HEK293T (cell line): Measurements from ENCODE around the gene NME8.

Source experiments
- ARNT ChIP-seq: fragments of 450-650 bp; IDR thresholded peaks from 2 replicates; pipeline ENCODE4 v1.6.1; 2017; ENCODE audit warnings: mild to moderate bottlenecking
- BHLHE40 ChIP-seq: fragments of 450-650 bp; IDR thresholded peaks from 2 replicates; pipeline ENCODE4 v1.6.1; 2016; ENCODE audit warnings: mild to moderate bottlenecking, moderate library complexity, borderline replicate concordance
- CTBP1 ChIP-seq: fragments of 450-650 bp; IDR thresholded peaks from 2 replicates; pipeline ENCODE4 v1.6.1; 2016; ENCODE audit warnings: borderline replicate concordance
- ELF4 ChIP-seq: fragments of 450-650 bp; IDR thresholded peaks from 2 replicates; pipeline ENCODE4 v1.6.1; 2017; ENCODE audit warnings: antibody characterized with exemption
- FOXM1 ChIP-seq: fragments of 450-650 bp; IDR thresholded peaks from 2 replicates; pipeline ENCODE4 v1.6.1; 2017; ENCODE audit warnings: mild to moderate bottlenecking, borderline replicate concordance
- HDGF ChIP-seq: fragments of 450-650 bp; IDR thresholded peaks from 2 replicates; pipeline ENCODE4 v1.6.1; 2017; ENCODE audit warnings: antibody characterized with exemption, borderline replicate concordance
- L3MBTL2 ChIP-seq: fragments of 450-650 bp; conservative IDR thresholded peaks from 2 replicates; pipeline ENCODE4 v1.6.1; 2016; ENCODE audit warnings: mild to moderate bottlenecking
- LEF1 ChIP-seq: fragments of 450-650 bp; IDR thresholded peaks from 2 replicates; pipeline ENCODE4 v1.6.1; 2017; ENCODE audit warnings: mild to moderate bottlenecking, borderline replicate concordance
- NFRKB ChIP-seq: fragments of 450-650 bp; IDR thresholded peaks from 2 replicates; pipeline ENCODE4 v1.6.1; 2016; ENCODE audit warnings: mild to moderate bottlenecking, moderate library complexity
- SP1 ChIP-seq: fragments of 450-650 bp; IDR thresholded peaks from 2 replicates; pipeline ENCODE4 v1.6.1; 2017
- TARDBP ChIP-seq: fragments of 450-650 bp; IDR thresholded peaks from 2 replicates; pipeline ENCODE4 v1.6.1; 2016
- ZNF384 ChIP-seq: fragments of 450-650 bp; IDR thresholded peaks from 2 replicates; pipeline ENCODE4 v1.6.1; 2016
- TF ChIP-seq, protein P1 (sequence below): fragments of 450-650 bp; IDR thresholded peaks from 2 replicates; pipeline ENCODE4 v1.6.1; 2016

- TF ChIP-seq CTBP1 (no peak), ELF4 (no peak), FOXM1 (no peak), SP1 (no peak), ARNT (no peak), LEF1 (no peak), NFRKB (no peak), ZNF384 (no peak), L3MBTL2 (no peak), TARDBP (no peak), HDGF (no peak), BHLHE40 (no peak)
- TF ChIP-seq, protein P1, sequence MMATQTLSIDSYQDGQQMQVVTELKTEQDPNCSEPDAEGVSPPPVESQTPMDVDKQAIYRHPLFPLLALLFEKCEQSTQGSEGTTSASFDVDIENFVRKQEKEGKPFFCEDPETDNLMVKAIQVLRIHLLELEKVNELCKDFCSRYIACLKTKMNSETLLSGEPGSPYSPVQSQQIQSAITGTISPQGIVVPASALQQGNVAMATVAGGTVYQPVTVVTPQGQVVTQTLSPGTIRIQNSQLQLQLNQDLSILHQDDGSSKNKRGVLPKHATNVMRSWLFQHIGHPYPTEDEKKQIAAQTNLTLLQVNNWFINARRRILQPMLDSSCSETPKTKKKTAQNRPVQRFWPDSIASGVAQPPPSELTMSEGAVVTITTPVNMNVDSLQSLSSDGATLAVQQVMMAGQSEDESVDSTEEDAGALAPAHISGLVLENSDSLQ, result no peak
Measured at GRCh38 chr7:37944737-37945054, 96.3 kb downstream of the NME8 start.
